ENCODE measurements around the gene ATP13A2.

GRCh38 chr1:17045150-17045549 is 33.4 kb upstream of the ATP13A2 start:
- TF ChIP-seq CTCF (IDR thresholded peaks at IDR 0.05) (no peak), EZH2 (IDR thresholded peaks at IDR 0.05) (no peak), EZH2phosphoT487 (IDR thresholded peaks at IDR 0.05) (no peak)

Data from neural progenitor cell (in vitro differentiated cells).